Measurements from ENCODE around the gene MLXIP. TPM values are rescaled to one million over a fixed set of nuclear protein-coding genes. Genes with fewer than 3 reads are reported as not detected.
A peak's percentile ranks its signal among the peaks of the same experiment; 100 is the strongest.

The MLXIP gene
- total and polyA plus RNA-seq, 2 donors (not counting 3 experiments of a cell fraction or from before 2014, with no cell fraction given): 22.0 to 72.5 TPM

DNA sequence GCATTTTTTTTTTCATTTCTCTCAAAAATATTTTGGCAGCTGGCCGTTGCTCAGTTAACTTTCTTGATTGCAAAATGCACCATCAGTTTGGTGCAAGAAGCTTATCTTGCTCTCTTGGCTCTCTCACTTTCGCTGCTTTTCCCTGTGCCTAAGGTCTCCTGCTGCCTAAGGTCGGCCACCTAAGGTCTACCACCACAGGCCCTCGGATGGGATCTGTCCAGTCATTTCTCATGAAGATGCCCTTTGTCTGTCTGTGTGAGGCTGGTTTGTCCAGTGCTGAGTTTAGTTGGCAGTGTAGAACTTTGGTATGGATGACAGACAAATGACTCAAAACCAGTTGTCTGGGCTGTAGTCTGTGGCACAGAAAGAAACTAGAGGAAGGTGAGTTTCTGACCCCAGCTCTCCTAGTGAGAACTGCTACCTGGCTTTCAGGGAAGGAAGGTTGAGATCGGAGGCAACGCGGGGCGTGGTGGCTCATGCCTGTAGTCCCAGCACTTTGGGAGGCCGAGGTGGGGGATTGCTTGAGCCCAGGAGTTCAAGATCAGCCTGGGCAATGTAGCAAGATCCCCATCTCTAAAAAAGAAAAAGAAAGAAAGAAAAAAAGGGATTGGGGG is 2.6 kb downstream of the MLXIP start:
- Histone ChIP-seq H3K79me2 (ENCODE audit: control insufficient read depth, insufficient read depth, low read length) (peaks cover 62% of the 10 kb centered on the region), H3K9ac (replicated peaks; ENCODE audit: extremely low read depth, insufficient read depth, low read length) (peak overlapping the region; percentile 60), H2AFZ (ENCODE audit: low read depth, low read length) (no peak overlapping the region), H3K36me3 (ENCODE audit: control insufficient read depth in 2 of 2, extremely low read depth in 1 of 2, insufficient read depth in 2 of 2, low read length in 2 of 2) (peaks cover 2 to 8% of the 10 kb centered on the region in 2 experiments), H3K27ac (ENCODE audit: insufficient read depth, low read depth, low read length) (peak overlapping the region; percentile 76), H3K4me1 (ENCODE audit: control insufficient read depth, extremely low read depth, insufficient read depth, low read length) (peaks cover 36% of the 10 kb centered on the region), H3K4me3 (replicated peaks in 1 of 3; ENCODE audit: insufficient read depth in 1 of 3, low read depth in 1 of 3, low read length in 3 of 3) (peak overlapping the region; percentile 44 to 76 (median 44)), H3K9me3 (replicated peaks; ENCODE audit: control insufficient read depth, insufficient read depth, low read length) (no peaks in the 10 kb centered on the region), H3K4me2 (ENCODE audit: insufficient read depth, low read length) (peak overlapping the region; percentile 85), H3K27me3 (ENCODE audit: control insufficient read depth in 2 of 2, insufficient read depth in 2 of 2, low read length in 2 of 2) (no peaks in the 10 kb centered on the region), H3K9me1 (replicated peaks; ENCODE audit: control insufficient read depth, extremely low read depth, insufficient read depth, low read length) (no peaks in the 10 kb centered on the region), H4K20me1 (replicated peaks; ENCODE audit: control insufficient read depth, extremely low read depth, insufficient read depth, low read length) (no peaks in the 10 kb centered on the region)
- dilution Hi-C loops (cut with MboI; ENCODE audit: extremely low pct_ligation_motif_present, low sequenced_read_pairs): no loop called here
- ChIA-PET POLR2A (interaction anchor here (1.2 to 2.3 kb wide), 4 partner anchors 9 to 42 kb away, joined by 3 to 12 read pairs (median 4); no protein-coding TSS in a partner anchor), CTCF (interaction anchor here (0.6 to 3.9 kb wide), 14 partner anchors 14 to 165 kb away, joined by 3 to 42 read pairs (median 5); partner anchors contain the start of gene CFAP251)
- TF ChIP-seq, protein P1, sequence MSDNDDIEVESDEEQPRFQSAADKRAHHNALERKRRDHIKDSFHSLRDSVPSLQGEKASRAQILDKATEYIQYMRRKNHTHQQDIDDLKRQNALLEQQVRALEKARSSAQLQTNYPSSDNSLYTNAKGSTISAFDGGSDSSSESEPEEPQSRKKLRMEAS (IDR thresholded peaks at IDR 0.05; ENCODE audit: insufficient read depth, insufficient read length): no peak
- peak; percentile 39 for DNase-seq (ENCODE audit: low read depth, low spot score)
- no TSS peak for BruUV-seq (replicated peaks)
- intact Hi-C loops (cut with micrococcal nuclease): no loop called here
- FAIRE-seq: no peak

DNA sequence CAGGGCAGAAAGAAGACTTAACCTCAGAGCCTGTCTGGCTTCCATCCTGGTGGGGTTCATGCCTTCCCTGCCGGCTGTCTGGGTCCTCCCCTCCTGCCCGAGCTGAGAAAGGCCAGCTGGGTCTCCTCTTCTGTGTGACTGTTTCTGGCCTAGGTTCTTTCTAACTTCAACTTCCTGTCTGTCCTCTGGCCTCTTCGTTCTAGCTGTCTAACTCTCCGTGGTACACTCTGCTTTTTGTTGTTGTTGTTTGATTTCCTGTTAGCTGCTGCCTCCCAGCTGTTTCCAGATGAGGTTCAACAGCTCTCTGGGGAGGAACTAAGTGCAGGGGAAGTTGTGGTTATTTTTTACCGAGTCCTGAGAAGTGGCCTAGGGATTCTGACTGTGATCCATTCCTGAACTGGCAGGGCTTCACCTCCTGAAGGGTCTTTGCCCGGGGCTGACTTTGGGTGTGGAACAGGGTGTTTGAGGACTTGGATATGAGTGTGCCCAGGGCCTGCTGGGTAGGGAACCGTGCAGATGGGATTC is 3.2 kb downstream of the MLXIP start:
- Histone ChIP-seq H3K9me3 (replicated peaks; ENCODE audit: control insufficient read depth, insufficient read depth, low read length) (no peaks in the 10 kb centered on the region), H3K4me3 (replicated peaks in 1 of 3; ENCODE audit: insufficient read depth in 1 of 3, low read depth in 1 of 3, low read length in 3 of 3) (peak overlapping the region in 2 of 3 experiments; percentile 44 to 76), H3K4me2 (ENCODE audit: insufficient read depth, low read length) (peak overlapping the region; percentile 85), H3K4me1 (ENCODE audit: control insufficient read depth, extremely low read depth, insufficient read depth, low read length) (peaks cover 36% of the 10 kb centered on the region), H3K27ac (ENCODE audit: insufficient read depth, low read depth, low read length) (peak overlapping the region; percentile 76), H3K79me2 (ENCODE audit: control insufficient read depth, insufficient read depth, low read length) (peaks cover 68% of the 10 kb centered on the region), H4K20me1 (replicated peaks; ENCODE audit: control insufficient read depth, extremely low read depth, insufficient read depth, low read length) (no peaks in the 10 kb centered on the region), H3K9me1 (replicated peaks; ENCODE audit: control insufficient read depth, extremely low read depth, insufficient read depth, low read length) (no peaks in the 10 kb centered on the region), H2AFZ (ENCODE audit: low read depth, low read length) (no peak overlapping the region), H3K9ac (replicated peaks; ENCODE audit: extremely low read depth, insufficient read depth, low read length) (peak overlapping the region; percentile 60), H3K36me3 (ENCODE audit: control insufficient read depth in 2 of 2, extremely low read depth in 1 of 2, insufficient read depth in 2 of 2, low read length in 2 of 2) (peaks cover 2 to 10% of the 10 kb centered on the region in 2 experiments), H3K27me3 (ENCODE audit: control insufficient read depth in 2 of 2, insufficient read depth in 2 of 2, low read length in 2 of 2) (no peaks in the 10 kb centered on the region)
- FAIRE-seq (peak; percentile 91), DNase-seq (ENCODE audit: low read depth, low spot score) (peak; percentile 61)
- TF ChIP-seq MYC (IDR thresholded peaks at IDR 0.05; ENCODE audit: low read depth, low read length) (no peak), EZH2 (IDR thresholded peaks at IDR 0.05; ENCODE audit: borderline replicate concordance, low read depth, low read length, severe bottlenecking) (no peak), POLR2A (IDR thresholded peaks at IDR 0.05; ENCODE audit: low read depth, low read length) (no peak), FOS (IDR thresholded peaks at IDR 0.05; ENCODE audit: borderline replicate concordance, insufficient read depth, low read length) (no peak), POLR2AphosphoS5 (IDR thresholded peaks at IDR 0.05; ENCODE audit: insufficient read depth, low read depth, low read length) (no peak), JUN (IDR thresholded peaks at IDR 0.05; ENCODE audit: borderline replicate concordance, insufficient read depth, insufficient read length, low read depth) (no peak), GATA2 (IDR thresholded peaks at IDR 0.05; ENCODE audit: insufficient read depth, insufficient read length, low read depth, low read length) (no peak)
- TF ChIP-seq, protein P2, sequence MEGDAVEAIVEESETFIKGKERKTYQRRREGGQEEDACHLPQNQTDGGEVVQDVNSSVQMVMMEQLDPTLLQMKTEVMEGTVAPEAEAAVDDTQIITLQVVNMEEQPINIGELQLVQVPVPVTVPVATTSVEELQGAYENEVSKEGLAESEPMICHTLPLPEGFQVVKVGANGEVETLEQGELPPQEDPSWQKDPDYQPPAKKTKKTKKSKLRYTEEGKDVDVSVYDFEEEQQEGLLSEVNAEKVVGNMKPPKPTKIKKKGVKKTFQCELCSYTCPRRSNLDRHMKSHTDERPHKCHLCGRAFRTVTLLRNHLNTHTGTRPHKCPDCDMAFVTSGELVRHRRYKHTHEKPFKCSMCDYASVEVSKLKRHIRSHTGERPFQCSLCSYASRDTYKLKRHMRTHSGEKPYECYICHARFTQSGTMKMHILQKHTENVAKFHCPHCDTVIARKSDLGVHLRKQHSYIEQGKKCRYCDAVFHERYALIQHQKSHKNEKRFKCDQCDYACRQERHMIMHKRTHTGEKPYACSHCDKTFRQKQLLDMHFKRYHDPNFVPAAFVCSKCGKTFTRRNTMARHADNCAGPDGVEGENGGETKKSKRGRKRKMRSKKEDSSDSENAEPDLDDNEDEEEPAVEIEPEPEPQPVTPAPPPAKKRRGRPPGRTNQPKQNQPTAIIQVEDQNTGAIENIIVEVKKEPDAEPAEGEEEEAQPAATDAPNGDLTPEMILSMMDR (IDR thresholded peaks at IDR 0.05; ENCODE audit: extremely low read depth in 1 of 2, insufficient read depth in 1 of 2, low read depth in 1 of 2, low read length in 2 of 2): no peak
- TF ChIP-seq, protein P1 (IDR thresholded peaks at IDR 0.05; ENCODE audit: insufficient read depth, insufficient read length): no peak
- no TSS peak for BruUV-seq (replicated peaks)
- dilution Hi-C loops (cut with MboI; ENCODE audit: extremely low pct_ligation_motif_present, low sequenced_read_pairs): no loop called here
- ChIA-PET POLR2A (interaction anchor here (1.3 to 2.3 kb wide), 2 partner anchors 19 to 39 kb away, joined by 4 to 12 read pairs; no protein-coding TSS in a partner anchor), CTCF (interaction anchor here (0.6 to 3.9 kb wide), 8 partner anchors 15 to 165 kb away, joined by 3 to 42 read pairs (median 10); no protein-coding TSS in a partner anchor)
- intact Hi-C loops (cut with micrococcal nuclease): no loop called here

All from endothelial cell of umbilical vein (primary cell).